DOHH2 (cell line): ENCODE data around the gene SLC9A8.

ENCODE experiments used
- H3F3A ChIP-seq: fragments of 200-600 bp; sonication (generic), shearing (Covaris generic); 2 replicates; pipeline ENCODE4 v1.6.0; 2016; ENCODE audit warnings: antibody characterized with exemption, mild to moderate bottlenecking; ENCODE audit not compliant: control insufficient read depth, insufficient read depth
- H3K27ac ChIP-seq: fragments of 200-600 bp; sonication (generic); 2 replicates; pipeline ENCODE4 v1.5.1; 2014; ENCODE audit warnings: low read depth, mild to moderate bottlenecking, low read length, moderate library complexity
- H3K27me3 ChIP-seq: fragments of 200-600 bp; sonication (generic); 2 replicates; pipeline ENCODE4 v1.6.1; 2014; ENCODE audit warnings: mild to moderate bottlenecking, low read length, mixed read lengths; ENCODE audit not compliant: control insufficient read depth
- H3K36me3 ChIP-seq: fragments of 200-600 bp; sonication (generic); 2 replicates; pipeline ENCODE4 v1.6.1; 2014; ENCODE audit warnings: mild to moderate bottlenecking, low read length, moderate library complexity, mixed read lengths; ENCODE audit not compliant: control insufficient read depth
- H3K4me1 ChIP-seq: fragments of 200-600 bp; sonication (generic); 2 replicates; pipeline ENCODE4 v1.6.1; 2014; ENCODE audit warnings: mild to moderate bottlenecking, low read length, mixed read lengths; ENCODE audit not compliant: control insufficient read depth
- H3K4me2 ChIP-seq: fragments of 200-600 bp; sonication (generic); 2 replicates; pipeline ENCODE4 v1.6.0; 2014; ENCODE audit warnings: mild to moderate bottlenecking, low read length, moderate library complexity
- H3K4me3 ChIP-seq: fragments of 200-600 bp; sonication (generic); 2 replicates; pipeline ENCODE4 v1.5.1; 2014; ENCODE audit warnings: mild to moderate bottlenecking, low read length, mixed read lengths
- H3K79me2 ChIP-seq: fragments of 200-600 bp; sonication (generic); 2 replicates; pipeline ENCODE4 v1.6.1; 2014; ENCODE audit warnings: mild to moderate bottlenecking, low read length, mixed read lengths; ENCODE audit not compliant: control insufficient read depth
- H3K9me2 ChIP-seq: fragments of 200-600 bp; sonication (generic); replicated peaks from 2 replicates; pipeline ENCODE4 v1.6.1; 2014; ENCODE audit warnings: mild to moderate bottlenecking, low read length, mixed read lengths; ENCODE audit not compliant: control insufficient read depth
- H3K9me3 ChIP-seq: fragments of 200-600 bp; sonication (generic); 2 replicates; pipeline ENCODE4 v1.6.1; 2014; ENCODE audit warnings: antibody characterized with exemption, low read length, mixed read lengths; ENCODE audit not compliant: control insufficient read depth, insufficient read depth
- H4K20me1 ChIP-seq: fragments of 200-600 bp; sonication (generic); 2 replicates; pipeline ENCODE4 v1.6.0; 2014; ENCODE audit warnings: low read depth, mild to moderate bottlenecking, antibody characterized with exemption, low read length, moderate library complexity; ENCODE audit not compliant: control insufficient read depth, insufficient read depth
- CTCF ChIP-seq: fragments of 200-600 bp; sonication (generic); IDR thresholded peaks from one replicate; pipeline ENCODE4 v1.5.1; 2014; ENCODE audit warnings: antibody characterized with exemption, mild to moderate bottlenecking, low read depth, low read length; ENCODE audit not compliant: poor library complexity, severe bottlenecking
- EZH2phosphoT487 ChIP-seq: fragments of 200-600 bp; sonication (generic); IDR thresholded peaks from 2 replicates; pipeline ENCODE4 v1.6.1; 2017; ENCODE audit warnings: borderline replicate concordance, mild to moderate bottlenecking, antibody characterized with exemption, low read length, moderate library complexity, mixed read lengths

Gene SLC9A8

GRCh38 chr20:49878977-49879376 lies 66.3 kb downstream of the SLC9A8 start:
- no peak for TF ChIP-seq CTCF
- no peak for TF ChIP-seq EZH2phosphoT487
- Histone ChIP-seq H3F3A (no peaks in the 10 kb centered on the region), H3K27me3 (no peaks in the 10 kb centered on the region), H3K9me3 (no peaks in the 10 kb centered on the region), H3K4me1 (no peaks in the 10 kb centered on the region), H3K36me3 (peaks cover 16% of the 10 kb centered on the region; the same call in 1 of the 2 replicates), H3K27ac (no peak overlapping the region), H3K9me2 (no peaks in the 10 kb centered on the region), H3K4me2 (no peak overlapping the region), H4K20me1 (no peaks in the 10 kb centered on the region), H3K79me2 (no peaks in the 10 kb centered on the region), H3K4me3 (no peak overlapping the region)

GRCh38 chr20:49880177-49880576 lies 67.5 kb downstream of the SLC9A8 start:
- H3K4me3 ChIP-seq, result no peak overlapping the region

GRCh38 chr20:49880724-49881445 lies 68.3 kb downstream of the SLC9A8 start:
- no peak for TF ChIP-seq EZH2phosphoT487
- no peak for TF ChIP-seq CTCF

More at GRCh38 chr20:49880177-49880576, 67.5 kb downstream of the SLC9A8 start:
- Histone ChIP-seq H3F3A (no peaks in the 10 kb centered on the region), H4K20me1 (no peaks in the 10 kb centered on the region), H3K9me3 (no peaks in the 10 kb centered on the region), H3K79me2 (no peaks in the 10 kb centered on the region), H3K4me2 (no peak overlapping the region), H3K27ac (no peak overlapping the region), H3K9me2 (no peaks in the 10 kb centered on the region), H3K4me1 (no peaks in the 10 kb centered on the region), H3K36me3 (peaks cover 25% of the 10 kb centered on the region; the same call in 1 of the 2 replicates), H3K27me3 (no peaks in the 10 kb centered on the region)
- TF ChIP-seq CTCF (no peak), EZH2phosphoT487 (no peak)

More at GRCh38 chr20:49880724-49881445, 68.3 kb downstream of the SLC9A8 start:
- Histone ChIP-seq H3K27ac (no peak overlapping the region), H3K4me1 (no peaks in the 10 kb centered on the region), H3F3A (no peaks in the 10 kb centered on the region), H3K36me3 (peaks cover 26% of the 10 kb centered on the region; the same call in 1 of the 2 replicates), H3K79me2 (no peaks in the 10 kb centered on the region), H3K9me3 (no peaks in the 10 kb centered on the region), H3K27me3 (no peaks in the 10 kb centered on the region), H3K4me2 (no peak overlapping the region), H3K4me3 (no peak overlapping the region), H3K9me2 (no peaks in the 10 kb centered on the region), H4K20me1 (no peaks in the 10 kb centered on the region)
